Measurements from ENCODE around the gene WFS1. TPM values are rescaled to one million over a fixed set of nuclear protein-coding genes. Genes with fewer than 3 reads are reported as not detected.
A peak's percentile ranks its signal among the peaks of the same experiment; 100 is the strongest.

Gene WFS1
- total and polyA plus RNA-seq, 2 of the 13 experiments (the other 11 are each of a cell fraction or from before 2014, with no cell fraction given) = 39.1 to 42.2 TPM

- no peak for TF ChIP-seq NFE2L2 (IDR thresholded peaks at IDR 0.05; ENCODE audit: low read length)
- TF ChIP-seq ZNF121 (CRISPR knock-in tag; IDR thresholded peaks at IDR 0.05) = no peak
- peak; percentile 40; the same call in 1 of the 2 replicates for TF ChIP-seq NR2C2 (CRISPR knock-in tag; IDR thresholded peaks at IDR 0.05; ENCODE audit: borderline replicate concordance)
- TF ChIP-seq, protein P1, sequence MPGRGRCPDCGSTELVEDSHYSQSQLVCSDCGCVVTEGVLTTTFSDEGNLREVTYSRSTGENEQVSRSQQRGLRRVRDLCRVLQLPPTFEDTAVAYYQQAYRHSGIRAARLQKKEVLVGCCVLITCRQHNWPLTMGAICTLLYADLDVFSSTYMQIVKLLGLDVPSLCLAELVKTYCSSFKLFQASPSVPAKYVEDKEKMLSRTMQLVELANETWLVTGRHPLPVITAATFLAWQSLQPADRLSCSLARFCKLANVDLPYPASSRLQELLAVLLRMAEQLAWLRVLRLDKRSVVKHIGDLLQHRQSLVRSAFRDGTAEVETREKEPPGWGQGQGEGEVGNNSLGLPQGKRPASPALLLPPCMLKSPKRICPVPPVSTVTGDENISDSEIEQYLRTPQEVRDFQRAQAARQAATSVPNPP (CRISPR knock-in tag; IDR thresholded peaks at IDR 0.05) = no peak
- no peak for TF ChIP-seq ZNF142 (CRISPR knock-in tag; IDR thresholded peaks at IDR 0.05)
- no peak for TF ChIP-seq ELF3 (CRISPR knock-in tag; IDR thresholded peaks at IDR 0.05)
- TF ChIP-seq, protein P2, sequence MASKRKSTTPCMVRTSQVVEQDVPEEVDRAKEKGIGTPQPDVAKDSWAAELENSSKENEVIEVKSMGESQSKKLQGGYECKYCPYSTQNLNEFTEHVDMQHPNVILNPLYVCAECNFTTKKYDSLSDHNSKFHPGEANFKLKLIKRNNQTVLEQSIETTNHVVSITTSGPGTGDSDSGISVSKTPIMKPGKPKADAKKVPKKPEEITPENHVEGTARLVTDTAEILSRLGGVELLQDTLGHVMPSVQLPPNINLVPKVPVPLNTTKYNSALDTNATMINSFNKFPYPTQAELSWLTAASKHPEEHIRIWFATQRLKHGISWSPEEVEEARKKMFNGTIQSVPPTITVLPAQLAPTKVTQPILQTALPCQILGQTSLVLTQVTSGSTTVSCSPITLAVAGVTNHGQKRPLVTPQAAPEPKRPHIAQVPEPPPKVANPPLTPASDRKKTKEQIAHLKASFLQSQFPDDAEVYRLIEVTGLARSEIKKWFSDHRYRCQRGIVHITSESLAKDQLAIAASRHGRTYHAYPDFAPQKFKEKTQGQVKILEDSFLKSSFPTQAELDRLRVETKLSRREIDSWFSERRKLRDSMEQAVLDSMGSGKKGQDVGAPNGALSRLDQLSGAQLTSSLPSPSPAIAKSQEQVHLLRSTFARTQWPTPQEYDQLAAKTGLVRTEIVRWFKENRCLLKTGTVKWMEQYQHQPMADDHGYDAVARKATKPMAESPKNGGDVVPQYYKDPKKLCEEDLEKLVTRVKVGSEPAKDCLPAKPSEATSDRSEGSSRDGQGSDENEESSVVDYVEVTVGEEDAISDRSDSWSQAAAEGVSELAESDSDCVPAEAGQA (IDR thresholded peaks at IDR 0.05; ENCODE audit: low read depth) = no peak
- TF ChIP-seq, protein P2 (CRISPR knock-in tag; IDR thresholded peaks at IDR 0.05; ENCODE audit: borderline replicate concordance) = no peak
- no peak for TF ChIP-seq ZNF468 (CRISPR knock-in tag; IDR thresholded peaks at IDR 0.05)
- TF ChIP-seq ZNF253 (CRISPR knock-in tag; IDR thresholded peaks at IDR 0.05; ENCODE audit: borderline replicate concordance) = no peak
- TF ChIP-seq ZNF780A (CRISPR knock-in tag; IDR thresholded peaks at IDR 0.05) = no peak
- TF ChIP-seq HMGA1 (CRISPR knock-in tag; conservative IDR thresholded peaks at IDR 0.05) = no peak
- TF ChIP-seq ZNF841 (CRISPR knock-in tag; IDR thresholded peaks at IDR 0.05; ENCODE audit: borderline replicate concordance) = no peak
- no peak for TF ChIP-seq RFXANK (CRISPR knock-in tag; IDR thresholded peaks at IDR 0.05)
These were observed 60.1 kb downstream of the WFS1 start (continued) for GRCh38 chr4:6329478-6330383.
